HCT116 (cell line): Measurements from ENCODE around the gene SPOP. TPM values are rescaled to one million over a fixed set of nuclear protein-coding genes. Genes with fewer than 3 reads are reported as not detected.

ENCODE experiments used
- ATAC-seq: fragments of 200-7000 bp; cut with Tn5 transposase; 2 replicates; pipeline ENCODE4 v1.9.1; 2020; ENCODE audit warnings: mild to moderate bottlenecking, moderate library complexity
- BruUV-seq: library from RNA; stranded (reverse); fragments of 400-500 nt; replicated peaks from 2 replicates; lab custom pipeline; 2021; lab: Mats Ljungman, UMichigan
- CTCF ChIA-PET: fragments of 300-600 bp; sonication (Branson Sonifier 250); formaldehyde crosslinking; loops from one replicate; lab custom pipeline; 2021; ENCODE audit warnings: antibody characterized with exemption; lab: Charles Lee
- POLR2A ChIA-PET: fragments of 300-600, 350-600 bp; sonication (Branson Sonifier 250); formaldehyde crosslinking; loops from one replicate; lab custom pipeline; 2021; ENCODE audit warnings: antibody characterized with exemption; lab: Charles Lee
- RAD21 ChIA-PET, 2 experiments: fragments of 300-600 bp; sonication (Branson Sonifier 250); formaldehyde crosslinking; loops; one replicate each; lab custom pipeline; 2023; ENCODE audit warnings: low total read pairs in 2 of 2; ENCODE audit not compliant: uncharacterized antibody in 2 of 2, unreplicated experiment in 2 of 2, low non-redundant PET in 1 of 2; lab: Charles Lee
- DNase-seq: peaks from one replicate; pipeline ENCODE4 v3.0.0-alpha.2; 2010; ENCODE audit warnings: low read depth, low spot score
- H2AFZ ChIP-seq: fragments of 200-600 bp; shearing (Covaris generic), sonication (generic); 2 replicates; pipeline ENCODE4 v1.6.1; 2017; ENCODE audit warnings: low read depth, mixed run types, mixed read lengths, antibody characterized with exemption, low read length; ENCODE audit not compliant: poor library complexity, severe bottlenecking
- H3K27ac ChIP-seq: 2 replicates; pipeline ENCODE4 v1.5.1; 2012; ENCODE audit warnings: low read depth, low read length
- H3K27me3 ChIP-seq: fragments of 200-600 bp; sonication (generic); 2 replicates; pipeline ENCODE4 v1.6.1; 2016; ENCODE audit warnings: mixed run types, low read length, mixed read lengths; ENCODE audit not compliant: insufficient read depth
- H3K36me3 ChIP-seq, 2 experiments: fragments of 200-500 bp in 1 of 2; fragments of 200-600 bp in 1 of 2; sonication (Bioruptor generic) in 1 of 2; sonication (generic) in 1 of 2; 2 replicates each; pipeline versions ENCODE4 v1.5.1 to v1.6.1; 2014 to 2016; ENCODE audit warnings: low read length in 2 of 2, inconsistent platforms in 1 of 2, mixed read lengths in 1 of 2, mixed run types in 1 of 2; ENCODE audit not compliant: insufficient read depth in 2 of 2, control insufficient read depth in 1 of 2
- H3K4me1 ChIP-seq, 2 experiments: fragments of 200-600 bp in 1 of 2; sonication (generic) in 1 of 2; 2 replicates each; pipeline versions ENCODE4 v1.5.1 to v1.6.1; 2012 to 2017; ENCODE audit warnings: low read length in 2 of 2, inconsistent platforms in 1 of 2, mild to moderate bottlenecking in 1 of 2, mixed read lengths in 1 of 2, mixed run types in 1 of 2, moderate library complexity in 1 of 2; ENCODE audit not compliant: insufficient read depth in 2 of 2, control insufficient read depth in 1 of 2
- H3K4me2 ChIP-seq: fragments of 200-600 bp; sonication (generic); 2 replicates; pipeline ENCODE4 v1.6.1; 2017; ENCODE audit warnings: mixed run types, low read length, mixed read lengths
- H3K4me3 ChIP-seq, 2 experiments: fragments of 200-600 bp in 1 of 2; sonication (generic) in 1 of 2; replicated peaks in 1 of 2; 2 replicates each; pipeline ENCODE4 v1.5.1; 2011 to 2016; ENCODE audit warnings: low read length in 2 of 2, control low read depth in 1 of 2, low read depth in 1 of 2, mild to moderate bottlenecking in 1 of 2, mixed read lengths in 1 of 2, mixed run types in 1 of 2
- H3K79me2 ChIP-seq: fragments of 200-600 bp; sonication (generic); 2 replicates; pipeline ENCODE4 v1.6.1; 2017; ENCODE audit warnings: mild to moderate bottlenecking, mixed run types, low read length, moderate library complexity, mixed read lengths; ENCODE audit not compliant: insufficient read depth
- H3K9ac ChIP-seq: fragments of 200-600 bp; sonication (generic); 2 replicates; pipeline ENCODE4 v1.6.1; 2016; ENCODE audit warnings: low read length, mixed read lengths
- H3K9me2 ChIP-seq: fragments of 200-600 bp; sonication (generic), shearing (Covaris generic); 2 replicates; pipeline ENCODE4 v1.6.1; 2017; ENCODE audit warnings: mixed run types, mild to moderate bottlenecking, moderate library complexity; ENCODE audit not compliant: insufficient read depth
- H3K9me3 ChIP-seq, 2 experiments: fragments of 200-500 bp in 1 of 2; fragments of 200-600 bp in 1 of 2; sonication (Bioruptor generic) in 1 of 2; sonication (generic) in 1 of 2; 2 replicates each; pipeline ENCODE4 v1.6.1; 2014 to 2017; ENCODE audit warnings: low read length in 2 of 2, mixed read lengths in 2 of 2, inconsistent platforms in 1 of 2, low read depth in 1 of 2, mild to moderate bottlenecking in 1 of 2, mixed run types in 1 of 2, moderate library complexity in 1 of 2; ENCODE audit not compliant: control insufficient read depth in 1 of 2, insufficient read depth in 1 of 2
- H4K20me1 ChIP-seq: fragments of 200-600 bp; sonication (generic), shearing (Covaris generic); 2 replicates; pipeline ENCODE4 v1.6.1; 2017; ENCODE audit warnings: mixed run types, mild to moderate bottlenecking, moderate library complexity; ENCODE audit not compliant: insufficient read depth
- CBX3 ChIP-seq: IDR thresholded peaks from 2 replicates; pipeline ENCODE4 v1.6.1; 2012; ENCODE audit warnings: low read depth
- CEBPB ChIP-seq: IDR thresholded peaks from 2 replicates; pipeline ENCODE4 v1.6.1; 2012; ENCODE audit warnings: low read depth
- POLR2A ChIP-seq: IDR thresholded peaks from 2 replicates; pipeline ENCODE4 v1.7.0; 2011; ENCODE audit warnings: borderline replicate concordance; ENCODE audit not compliant: insufficient read depth, insufficient read length; ENCODE audit errors: extremely low read depth
- RAD21 ChIP-seq: IDR thresholded peaks from 2 replicates; pipeline ENCODE4 v1.6.1; 2012; ENCODE audit warnings: low read depth, mild to moderate bottlenecking
- REST ChIP-seq: IDR thresholded peaks from 2 replicates; pipeline ENCODE4 v1.6.1; 2012; ENCODE audit warnings: low read depth
- SIN3A ChIP-seq: IDR thresholded peaks from 2 replicates; pipeline ENCODE4 v1.6.1; 2012; ENCODE audit warnings: low read depth
- SRF ChIP-seq: IDR thresholded peaks from 2 replicates; pipeline ENCODE4 v1.6.1; 2012; ENCODE audit warnings: low read depth
- intact Hi-C: fragments of 100-400 bp; cut with micrococcal nuclease; formaldehyde crosslinking; loops from 2 replicates; pipeline ENCODE4 v1.10.0; 2022
- total RNA-seq: library from RNA; stranded (reverse); gene quantifications from one replicate; pipeline ENCODE4 v1.2.1, GENCODE V29; 2021; ENCODE audit not compliant: unreplicated experiment
- TF ChIP-seq, protein P1 (sequence below), 3 experiments: fragments of 200-600 bp in 1 of 3; sonication (generic) in 1 of 3; IDR thresholded peaks in 2 of 3; conservative IDR thresholded peaks in 1 of 3; 2 replicates each; pipeline ENCODE4 v1.5.1; 2012 to 2017; ENCODE audit warnings: low read depth in 2 of 3, low read length in 2 of 3, antibody characterized with exemption in 1 of 3, borderline replicate concordance in 1 of 3, control low read depth in 1 of 3, mild to moderate bottlenecking in 1 of 3, mixed read lengths in 1 of 3, mixed run types in 1 of 3, moderate library complexity in 1 of 3; ENCODE audit not compliant: insufficient read depth in 1 of 3

The SPOP gene
- total RNA-seq, 1 experiment from 2014 or later = 85.1 TPM

DNA sequence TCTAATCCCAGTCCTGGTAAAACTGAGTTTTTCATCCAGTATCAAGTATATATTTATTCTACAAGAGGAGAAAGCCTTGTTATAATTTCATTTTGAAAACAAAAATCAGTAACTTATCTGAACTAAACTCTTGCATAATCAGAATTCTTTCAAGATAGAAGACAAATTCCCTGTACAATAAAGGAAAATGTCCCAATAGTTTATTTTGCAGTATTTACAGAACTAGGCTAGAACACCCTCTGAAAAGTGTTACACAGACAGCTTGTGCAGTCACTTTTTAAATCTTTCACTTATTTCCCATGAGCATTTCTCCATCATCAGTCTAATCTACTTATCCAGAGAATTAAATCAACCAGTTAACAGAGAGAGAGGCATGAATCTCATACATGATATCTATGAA is 48.5 kb downstream of the SPOP start:
- no peak overlapping the region for H2AFZ ChIP-seq
- no TSS peak for BruUV-seq
- H3K9me2 ChIP-seq = no peaks in the 10 kb centered on the region
- intact Hi-C loops = no loop called here
- no peak overlapping the region for H3K4me3 ChIP-seq
- no peaks in the 10 kb centered on the region for H3K4me1 ChIP-seq
- no peak overlapping the region for H3K4me2 ChIP-seq
- CTCF ChIA-PET = no interaction called here
- no peak overlapping the region for H3K9ac ChIP-seq
- peaks cover 77% of the 10 kb centered on the region for H3K79me2 ChIP-seq
- no peaks in the 10 kb centered on the region for H3K27me3 ChIP-seq
- H3K36me3 ChIP-seq = no peaks in the 10 kb centered on the region
- RAD21 ChIA-PET = no interaction called here
- H3K27ac ChIP-seq = no peak overlapping the region
- no peaks in the 10 kb centered on the region for H3K9me3 ChIP-seq
- no peak for DNase-seq
- POLR2A ChIA-PET = interaction anchor here (1.0 kb wide), 1 partner anchor 17 kb away, joined by 3 read pairs; no protein-coding TSS in a partner anchor
- TF ChIP-seq CEBPB (no peak), POLR2A (no peak), SRF (no peak), CBX3 (no peak), RAD21 (no peak), SIN3A (no peak), REST (no peak)
- TF ChIP-seq, protein P1, sequence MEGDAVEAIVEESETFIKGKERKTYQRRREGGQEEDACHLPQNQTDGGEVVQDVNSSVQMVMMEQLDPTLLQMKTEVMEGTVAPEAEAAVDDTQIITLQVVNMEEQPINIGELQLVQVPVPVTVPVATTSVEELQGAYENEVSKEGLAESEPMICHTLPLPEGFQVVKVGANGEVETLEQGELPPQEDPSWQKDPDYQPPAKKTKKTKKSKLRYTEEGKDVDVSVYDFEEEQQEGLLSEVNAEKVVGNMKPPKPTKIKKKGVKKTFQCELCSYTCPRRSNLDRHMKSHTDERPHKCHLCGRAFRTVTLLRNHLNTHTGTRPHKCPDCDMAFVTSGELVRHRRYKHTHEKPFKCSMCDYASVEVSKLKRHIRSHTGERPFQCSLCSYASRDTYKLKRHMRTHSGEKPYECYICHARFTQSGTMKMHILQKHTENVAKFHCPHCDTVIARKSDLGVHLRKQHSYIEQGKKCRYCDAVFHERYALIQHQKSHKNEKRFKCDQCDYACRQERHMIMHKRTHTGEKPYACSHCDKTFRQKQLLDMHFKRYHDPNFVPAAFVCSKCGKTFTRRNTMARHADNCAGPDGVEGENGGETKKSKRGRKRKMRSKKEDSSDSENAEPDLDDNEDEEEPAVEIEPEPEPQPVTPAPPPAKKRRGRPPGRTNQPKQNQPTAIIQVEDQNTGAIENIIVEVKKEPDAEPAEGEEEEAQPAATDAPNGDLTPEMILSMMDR (IDR thresholded peaks at IDR 0.05 in 2 of 3, conservative IDR thresholded peaks at IDR 0.05 in 1 of 3; ENCODE audit: borderline replicate concordance in 1 of 3, insufficient read depth in 1 of 3, low read depth in 2 of 3, low read length in 2 of 3) = no peak
- ATAC-seq = no peak
- H4K20me1 ChIP-seq = no peaks in the 10 kb centered on the region; the same call in 1 of the 2 replicates
